Measurements from ENCODE around the gene PDHX. TPM values are rescaled to one million over a fixed set of nuclear protein-coding genes. Genes with fewer than 3 reads are reported as not detected.

The PDHX gene
- total RNA-seq, 1 experiment from 2014 or later: 99.9 TPM

- Histone ChIP-seq H3K4me1 (ENCODE audit: insufficient read depth, low read length, poor library complexity, severe bottlenecking) (peaks cover 14% of the 10 kb centered on the region), H3K4me3 (ENCODE audit: low read depth, low read length, poor library complexity, severe bottlenecking) (no peak overlapping the region), H3K9me3 (ENCODE audit: low read depth, low read length, poor library complexity, severe bottlenecking) (no peaks in the 10 kb centered on the region), H3K27ac (ENCODE audit: low read depth, low read length, poor library complexity, severe bottlenecking) (no peak overlapping the region), H3K36me3 (ENCODE audit: insufficient read depth, low read length, poor library complexity, severe bottlenecking) (no peaks in the 10 kb centered on the region), H3K27me3 (replicated peaks; ENCODE audit: insufficient read depth, low read depth, low read length, poor library complexity) (peaks cover 34% of the 10 kb centered on the region)
- ChIA-PET CTCF (interaction anchor here (1.4 kb wide), 1 partner anchor 450 kb away, joined by 4 read pairs; no protein-coding TSS in a partner anchor), POLR2A (ENCODE audit: low non-redundant PET) (no interaction called here)
- no TSS peak for BruUV-seq (replicated peaks)
- intact Hi-C loops (cut with micrococcal nuclease; ENCODE audit: unreplicated experiment): no loop called here
- TF ChIP-seq CTCF (conservative IDR thresholded peaks at IDR 0.05; ENCODE audit: low read depth, low read length) (no peak), EZH2 (IDR thresholded peaks at IDR 0.05; ENCODE audit: borderline replicate concordance, low read depth, low read length, poor library complexity, severe bottlenecking) (no peak)
- peak; percentile 93 for DNase-seq (ENCODE audit: low spot score)
These were observed 119.5 kb downstream of the PDHX start for GRCh38 chr11:35035894-35036408.

DNA sequence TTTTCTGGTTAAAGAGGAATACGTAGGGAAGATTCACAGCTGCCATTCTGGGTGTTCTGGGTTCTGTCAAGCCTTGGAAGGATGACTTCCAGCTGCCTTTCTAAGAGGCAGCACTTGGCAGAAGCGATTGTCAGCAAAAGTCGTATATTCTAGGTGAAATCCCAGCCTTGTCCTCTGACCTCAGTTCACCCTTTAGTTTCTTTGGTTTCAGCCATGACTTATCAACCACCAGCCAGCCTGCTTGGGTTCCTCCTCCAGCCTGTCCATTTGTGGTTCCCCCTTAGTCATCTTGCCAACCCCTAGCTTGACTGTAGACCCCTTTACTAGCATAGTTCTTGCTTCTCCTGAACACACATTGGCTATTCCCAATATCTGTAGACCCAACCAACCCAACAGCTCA lies 120.2 kb downstream of the PDHX start:
- no TSS peak for BruUV-seq (replicated peaks)
- Histone ChIP-seq H3K27me3 (replicated peaks; ENCODE audit: insufficient read depth, low read depth, low read length, poor library complexity) (peaks cover 41% of the 10 kb centered on the region), H3K4me3 (ENCODE audit: low read depth, low read length, poor library complexity, severe bottlenecking) (no peak overlapping the region), H3K9me3 (ENCODE audit: low read depth, low read length, poor library complexity, severe bottlenecking) (no peaks in the 10 kb centered on the region), H3K4me1 (ENCODE audit: insufficient read depth, low read length, poor library complexity, severe bottlenecking) (peaks cover 12% of the 10 kb centered on the region), H3K27ac (ENCODE audit: low read depth, low read length, poor library complexity, severe bottlenecking) (no peak overlapping the region), H3K36me3 (ENCODE audit: insufficient read depth, low read length, poor library complexity, severe bottlenecking) (no peaks in the 10 kb centered on the region)
- ChIA-PET CTCF (interaction anchor here (1.4 kb wide), 1 partner anchor 451 kb away, joined by 4 read pairs; no protein-coding TSS in a partner anchor), POLR2A (ENCODE audit: low non-redundant PET) (no interaction called here)
- TF ChIP-seq CTCF (conservative IDR thresholded peaks at IDR 0.05; ENCODE audit: low read depth, low read length) (no peak), EZH2 (IDR thresholded peaks at IDR 0.05; ENCODE audit: borderline replicate concordance, low read depth, low read length, poor library complexity, severe bottlenecking) (no peak)
- intact Hi-C loops (cut with micrococcal nuclease; ENCODE audit: unreplicated experiment): no loop called here
- DNase-seq (ENCODE audit: low spot score): no peak

DNA sequence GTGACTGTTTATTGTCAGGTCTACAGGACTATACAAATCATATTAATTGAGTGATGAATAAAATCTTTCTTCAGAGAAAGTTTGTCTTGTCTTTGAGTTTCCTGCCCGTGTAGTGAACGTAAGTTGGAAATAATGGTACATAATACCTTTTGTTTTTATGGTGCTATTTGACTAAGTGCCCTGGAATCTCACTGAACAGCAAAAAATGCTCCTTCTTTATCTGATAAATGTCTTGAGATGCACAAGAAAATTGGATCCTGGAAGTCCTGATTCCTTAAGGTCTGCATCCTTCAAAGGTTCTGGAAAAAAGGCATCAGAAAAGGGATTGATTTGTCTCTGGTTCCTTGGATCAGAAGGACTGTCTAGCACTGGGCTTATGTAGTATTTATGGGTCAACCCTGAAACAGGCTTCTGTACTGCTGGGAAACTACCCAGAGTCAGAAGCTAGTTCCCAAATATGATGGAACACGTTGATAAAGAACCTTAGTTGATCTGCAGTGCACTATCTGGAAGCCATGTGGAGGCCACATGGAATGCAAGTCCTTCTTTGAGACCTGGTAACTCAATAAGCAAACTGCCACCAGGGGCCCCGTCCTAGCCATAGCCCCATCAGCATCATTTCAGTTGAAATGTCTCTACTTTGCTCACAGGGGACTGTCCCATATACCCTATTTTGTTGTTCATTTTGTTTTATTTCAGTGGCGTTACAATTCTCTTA lies 122.0 kb downstream of the PDHX start:
- no TSS peak for BruUV-seq (replicated peaks)
- DNase-seq (ENCODE audit: low spot score): no peak
- Histone ChIP-seq H3K4me1 (ENCODE audit: insufficient read depth, low read length, poor library complexity, severe bottlenecking) (peaks cover 12% of the 10 kb centered on the region), H3K36me3 (ENCODE audit: insufficient read depth, low read length, poor library complexity, severe bottlenecking) (no peaks in the 10 kb centered on the region), H3K27me3 (replicated peaks; ENCODE audit: insufficient read depth, low read depth, low read length, poor library complexity) (peaks cover 48% of the 10 kb centered on the region), H3K9me3 (ENCODE audit: low read depth, low read length, poor library complexity, severe bottlenecking) (no peaks in the 10 kb centered on the region), H3K4me3 (ENCODE audit: low read depth, low read length, poor library complexity, severe bottlenecking) (no peak overlapping the region), H3K27ac (ENCODE audit: low read depth, low read length, poor library complexity, severe bottlenecking) (no peak overlapping the region)
- ChIA-PET POLR2A (ENCODE audit: low non-redundant PET) (no interaction called here), CTCF (no interaction called here)
- intact Hi-C loops (cut with micrococcal nuclease; ENCODE audit: unreplicated experiment): no loop called here
- TF ChIP-seq EZH2 (IDR thresholded peaks at IDR 0.05; ENCODE audit: borderline replicate concordance, low read depth, low read length, poor library complexity, severe bottlenecking) (no peak), CTCF (conservative IDR thresholded peaks at IDR 0.05; ENCODE audit: low read depth, low read length) (no peak)
